Activated CD4-positive, alpha-beta memory T cell treated with anti-CD3 and anti-CD28 coated beads for 36 hours (primary cell): Measurements from ENCODE around the gene CACNA1A. TPM values are rescaled to one million over a fixed set of nuclear protein-coding genes. Genes with fewer than 3 reads are reported as not detected.

Experiments
- CTCF ChIA-PET: fragments of 350-600 bp; sonication (Branson Sonifier 250); formaldehyde crosslinking; loops from one replicate; lab custom pipeline; 2021; ENCODE audit warnings: antibody characterized with exemption, inconsistent platforms; lab: Charles Lee
- POLR2A ChIA-PET: fragments of 350-600 bp; sonication (Branson Sonifier 250); formaldehyde crosslinking; loops from one replicate; lab custom pipeline; 2021; ENCODE audit warnings: antibody characterized with exemption; lab: Charles Lee
- DNase-seq: peaks from one replicate; pipeline ENCODE4 v3.0.0-alpha.2; 2020
- H3K27ac Mint-ChIP-seq: one replicate; pipeline ENCODE4 v1.8.0; 2021; ENCODE audit warnings: mixed read lengths
- H3K27me3 Mint-ChIP-seq: one replicate; pipeline ENCODE4 v1.8.0; 2021; ENCODE audit warnings: mixed read lengths
- H3K36me3 Mint-ChIP-seq: one replicate; pipeline ENCODE4 v1.8.0; 2021; ENCODE audit warnings: mixed read lengths
- H3K4me1 Mint-ChIP-seq: one replicate; pipeline ENCODE4 v1.8.0; 2021; ENCODE audit warnings: low read depth, mixed read lengths
- H3K4me3 Mint-ChIP-seq: one replicate; pipeline ENCODE4 v1.8.0; 2021; ENCODE audit warnings: mild to moderate bottlenecking, mixed read lengths
- H3K9me3 Mint-ChIP-seq: one replicate; pipeline ENCODE4 v1.8.0; 2021; ENCODE audit warnings: mixed read lengths
- intact Hi-C: fragments of 100-400 bp; cut with micrococcal nuclease; formaldehyde crosslinking; loops from one replicate; pipeline ENCODE4 v1.15.1; 2023
- total RNA-seq, 2 experiments: library from RNA; stranded (reverse); gene quantifications; one replicate each; pipeline ENCODE4 v1.2.3, GENCODE V29; 2021

The CACNA1A gene
- total RNA-seq, 2 experiments from 2014 or later, result 0.46 to 0.74 TPM

- Mint-ChIP-seq H3K4me3 (no peak overlapping the region), H3K9me3 (no peaks in the 10 kb centered on the region), H3K4me1 (no peaks in the 10 kb centered on the region), H3K27ac (no peak overlapping the region), H3K36me3 (no peaks in the 10 kb centered on the region), H3K27me3 (peaks cover 3% of the 10 kb centered on the region)
- intact Hi-C loops, result no loop called here
- ChIA-PET CTCF (no interaction called here), POLR2A (no interaction called here)
- DNase-seq, result no peak
These were observed 94.4 kb downstream of the CACNA1A start for GRCh38 chr19:13411899-13412298.

GRCh38 chr19:13410946-13411345 is 95.3 kb downstream of the CACNA1A start:
- Mint-ChIP-seq H3K27ac (no peak overlapping the region), H3K4me1 (no peaks in the 10 kb centered on the region), H3K27me3 (peaks cover 3% of the 10 kb centered on the region), H3K4me3 (no peak overlapping the region), H3K36me3 (no peaks in the 10 kb centered on the region), H3K9me3 (no peaks in the 10 kb centered on the region)
- ChIA-PET POLR2A (no interaction called here), CTCF (no interaction called here)
- intact Hi-C loops, result no loop called here
- DNase-seq, result no peak

- CTCF ChIA-PET, result no interaction called here
These were observed 97.3 kb downstream of the CACNA1A start for GRCh38 chr19:13408889-13409518.

GRCh38 chr19:13404236-13404635 is 102.0 kb downstream of the CACNA1A start:
- intact Hi-C loops, result no loop called here
- Mint-ChIP-seq H3K4me1 (no peaks in the 10 kb centered on the region), H3K27ac (no peak overlapping the region), H3K4me3 (no peak overlapping the region), H3K9me3 (peaks cover 10% of the 10 kb centered on the region), H3K27me3 (peaks cover 6% of the 10 kb centered on the region), H3K36me3 (no peaks in the 10 kb centered on the region)
- CTCF ChIA-PET, result no interaction called here
- POLR2A ChIA-PET, result no interaction called here
- no peak for DNase-seq

More at GRCh38 chr19:13408889-13409518, 97.3 kb downstream of the CACNA1A start:
- no peak for DNase-seq
- POLR2A ChIA-PET, result no interaction called here
- Mint-ChIP-seq H3K36me3 (no peaks in the 10 kb centered on the region), H3K4me1 (no peaks in the 10 kb centered on the region), H3K27me3 (peaks cover 3% of the 10 kb centered on the region), H3K9me3 (no peaks in the 10 kb centered on the region), H3K4me3 (no peak overlapping the region), H3K27ac (no peak overlapping the region)
- intact Hi-C loops, result no loop called here

GRCh38 chr19:13401388-13401787 is 104.9 kb downstream of the CACNA1A start:
- ChIA-PET POLR2A (no interaction called here), CTCF (interaction anchor here (1.1 to 1.3 kb wide), 2 partner anchors 124 to 206 kb away, joined by 3 read pairs; no protein-coding TSS in a partner anchor)
- Mint-ChIP-seq H3K36me3 (no peaks in the 10 kb centered on the region), H3K4me3 (no peak overlapping the region), H3K9me3 (peaks cover 10% of the 10 kb centered on the region), H3K27me3 (peaks cover 8% of the 10 kb centered on the region), H3K4me1 (no peaks in the 10 kb centered on the region), H3K27ac (no peak overlapping the region)
- DNase-seq, result peak; percentile 8
- intact Hi-C loops, result no loop called here

- Mint-ChIP-seq H3K4me3 (no peak overlapping the region), H3K27me3 (peaks cover 17% of the 10 kb centered on the region), H3K36me3 (no peaks in the 10 kb centered on the region), H3K4me1 (no peaks in the 10 kb centered on the region), H3K27ac (no peak overlapping the region), H3K9me3 (peaks cover 10% of the 10 kb centered on the region)
- intact Hi-C loops, result no loop called here
- ChIA-PET CTCF (no interaction called here), POLR2A (no interaction called here)
- no peak for DNase-seq
These were observed 106.0 kb downstream of the CACNA1A start for GRCh38 chr19:13400296-13400695.

GRCh38 chr19:13399746-13400145 is 106.5 kb downstream of the CACNA1A start:
- ChIA-PET CTCF (no interaction called here), POLR2A (no interaction called here)
- Mint-ChIP-seq H3K27ac (no peak overlapping the region), H3K36me3 (no peaks in the 10 kb centered on the region), H3K4me1 (no peaks in the 10 kb centered on the region), H3K4me3 (no peak overlapping the region), H3K9me3 (peaks cover 10% of the 10 kb centered on the region), H3K27me3 (peaks cover 18% of the 10 kb centered on the region)
- DNase-seq, result no peak
- intact Hi-C loops, result no loop called here

- intact Hi-C loops, result no loop called here
- peaks cover 25% of the 10 kb centered on the region for H3K27me3 Mint-ChIP-seq
- H3K36me3 Mint-ChIP-seq, result no peaks in the 10 kb centered on the region
- DNase-seq, result no peak
- CTCF ChIA-PET, result no interaction called here
- peaks cover 10% of the 10 kb centered on the region for H3K9me3 Mint-ChIP-seq
- POLR2A ChIA-PET, result no interaction called here
- no peaks in the 10 kb centered on the region for H3K4me1 Mint-ChIP-seq
- H3K27ac Mint-ChIP-seq, result no peak overlapping the region
- H3K4me3 Mint-ChIP-seq, result no peak overlapping the region
These were observed 107.2 kb downstream of the CACNA1A start for GRCh38 chr19:13398780-13399726.

GRCh38 chr19:13398182-13398581 is 108.1 kb downstream of the CACNA1A start:
- H3K27ac Mint-ChIP-seq, result no peak overlapping the region
- peaks cover 27% of the 10 kb centered on the region for H3K27me3 Mint-ChIP-seq
- ChIA-PET CTCF (interaction anchor here (0.6 kb wide), 1 partner anchor 191 kb away, joined by 4 read pairs; no protein-coding TSS in a partner anchor), POLR2A (no interaction called here)
- intact Hi-C loops, result no loop called here
- no peak overlapping the region for H3K4me3 Mint-ChIP-seq
- no peak for DNase-seq
- no peaks in the 10 kb centered on the region for H3K36me3 Mint-ChIP-seq
- H3K4me1 Mint-ChIP-seq, result no peaks in the 10 kb centered on the region
- H3K9me3 Mint-ChIP-seq, result peaks cover 10% of the 10 kb centered on the region

GRCh38 chr19:13396250-13397080 is 109.8 kb downstream of the CACNA1A start:
- CTCF ChIA-PET, result no interaction called here
- intact Hi-C loops, result no loop called here
- Mint-ChIP-seq H3K9me3 (peaks cover 4% of the 10 kb centered on the region), H3K27me3 (peaks cover 31% of the 10 kb centered on the region), H3K36me3 (no peaks in the 10 kb centered on the region), H3K27ac (no peak overlapping the region), H3K4me3 (no peak overlapping the region), H3K4me1 (no peaks in the 10 kb centered on the region)
- POLR2A ChIA-PET, result no interaction called here
- no peak for DNase-seq

GRCh38 chr19:13382633-13382938 is 123.7 kb downstream of the CACNA1A start:
- Mint-ChIP-seq H3K4me3 (no peak overlapping the region), H3K9me3 (no peaks in the 10 kb centered on the region), H3K27me3 (peaks cover 3% of the 10 kb centered on the region), H3K27ac (no peak overlapping the region), H3K4me1 (no peaks in the 10 kb centered on the region), H3K36me3 (no peaks in the 10 kb centered on the region)
- POLR2A ChIA-PET, result no interaction called here
- intact Hi-C loops, result no loop called here
- no peak for DNase-seq
- CTCF ChIA-PET, result no interaction called here
